NOMO-1 treated with DMSO at 0.1 percent for 48 hours (cell line): Measurements from ENCODE around the gene PYGM.

Experiments used
- DNase-seq: peaks from one replicate; lab custom pipeline; 2025; ENCODE audit not compliant: unreplicated experiment; lab: John Stamatoyannopoulos, UW

Gene PYGM

DNA sequence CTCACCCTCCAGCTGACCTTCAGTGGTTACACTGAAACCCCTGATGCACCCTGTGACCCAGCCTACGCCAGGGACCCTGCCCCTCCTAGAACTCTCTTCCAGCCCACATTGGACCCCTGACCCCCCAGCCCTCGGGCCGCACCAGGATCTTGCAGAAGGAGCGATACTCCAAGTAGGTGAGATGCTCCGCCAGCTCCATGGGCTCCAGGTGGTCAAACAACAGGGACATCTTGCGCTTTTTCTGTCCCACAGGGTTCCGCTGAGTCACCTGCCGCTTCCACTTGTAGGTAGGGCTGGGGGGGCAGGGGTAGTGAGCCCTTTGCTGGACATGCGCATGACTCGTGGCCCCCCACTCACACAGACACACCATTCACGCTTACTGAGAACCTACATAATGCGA is 19.9 kb downstream of the PYGM start:
- DNase-seq = no peak

DNA sequence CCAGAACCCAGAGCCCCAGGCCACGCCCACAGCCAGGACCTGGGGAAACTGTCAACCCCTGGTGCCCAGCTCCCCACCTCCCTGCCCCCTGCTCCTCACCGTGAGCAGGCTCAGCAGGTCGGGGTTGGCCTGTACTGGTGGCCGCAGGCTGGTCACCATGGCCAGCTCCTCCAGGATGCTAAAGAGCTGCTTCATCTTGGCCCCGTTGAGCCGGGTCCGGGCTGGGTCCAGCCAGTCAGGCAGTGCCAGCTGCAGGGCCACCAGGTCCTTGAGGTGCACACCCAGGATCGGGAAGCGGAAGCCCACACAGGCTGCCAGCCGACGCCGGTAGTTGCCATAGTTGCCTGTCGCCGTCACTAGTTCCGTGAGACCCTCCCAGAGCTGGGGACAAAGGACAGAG is 23.1 kb downstream of the PYGM start:
- DNase-seq = no peak

DNA sequence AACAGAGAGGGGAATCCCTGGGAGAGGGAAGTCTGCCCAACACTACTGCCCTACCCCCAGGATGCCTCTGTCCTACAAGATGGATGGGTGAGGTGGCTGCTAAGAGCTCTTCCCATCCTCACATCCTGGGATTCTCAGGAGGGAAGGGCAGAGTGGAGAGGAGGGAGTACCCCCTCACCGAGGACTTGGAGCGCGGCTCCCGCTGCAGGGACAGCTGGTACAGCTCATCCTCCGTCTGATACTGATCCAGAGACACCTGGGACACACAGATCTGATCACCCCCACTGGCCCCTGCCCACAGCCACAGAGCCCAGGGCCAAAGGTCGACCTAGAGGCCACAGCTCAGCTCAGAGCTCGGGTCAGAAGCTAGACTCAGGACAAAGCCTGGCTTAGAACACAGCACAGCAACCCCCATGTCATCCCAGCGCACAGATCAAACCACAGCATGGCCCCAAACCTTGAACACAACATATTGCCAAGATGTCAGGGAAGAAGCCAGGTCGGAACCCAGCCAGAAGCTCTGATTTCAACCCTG is 24.0 kb downstream of the PYGM start:
- DNase-seq = no peak

DNA sequence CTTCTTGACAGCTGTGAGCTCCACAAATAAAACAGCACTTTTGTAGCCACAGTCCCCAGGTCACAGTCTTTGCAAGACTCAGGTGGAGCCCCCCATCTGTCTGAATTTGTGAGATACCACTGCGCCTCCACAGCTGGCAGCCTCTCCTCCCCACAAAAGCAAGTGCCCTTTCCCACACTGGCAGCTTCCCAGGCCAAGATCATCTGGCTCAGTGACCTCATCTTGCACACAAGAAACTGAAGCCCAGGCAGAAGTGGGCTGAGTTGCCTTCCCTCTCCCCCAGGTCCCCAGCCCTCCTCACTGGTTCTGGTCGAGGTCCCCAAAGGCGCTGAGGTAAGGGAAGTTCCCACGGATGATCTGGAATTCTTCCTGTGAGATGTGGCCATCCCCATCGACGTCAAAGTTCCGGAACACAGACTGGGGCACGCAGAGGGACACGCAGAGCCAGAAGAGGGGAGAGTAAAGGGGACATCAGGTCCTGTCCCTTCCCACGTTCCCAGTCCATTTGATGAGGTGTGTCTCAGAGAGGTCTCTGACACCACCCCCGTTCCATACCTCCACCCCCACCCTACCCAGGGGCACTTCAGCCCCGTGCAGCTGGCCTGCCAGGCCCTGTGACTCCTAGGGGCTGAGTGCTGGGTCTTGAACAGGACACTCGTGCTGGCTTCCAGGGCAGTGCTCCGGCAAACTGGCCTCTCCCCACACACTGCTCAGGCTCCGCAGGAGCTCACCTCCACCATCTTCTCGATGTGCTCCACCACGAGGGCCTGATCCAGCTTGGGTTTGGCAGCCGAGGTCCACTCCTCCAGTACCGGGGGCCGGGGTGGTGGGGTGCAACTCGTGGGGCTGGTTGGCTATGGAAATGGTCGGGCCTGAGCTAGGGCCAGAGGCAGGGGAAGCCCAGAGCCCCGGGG is 24.7 kb downstream of the PYGM start:
- no peak for DNase-seq

DNA sequence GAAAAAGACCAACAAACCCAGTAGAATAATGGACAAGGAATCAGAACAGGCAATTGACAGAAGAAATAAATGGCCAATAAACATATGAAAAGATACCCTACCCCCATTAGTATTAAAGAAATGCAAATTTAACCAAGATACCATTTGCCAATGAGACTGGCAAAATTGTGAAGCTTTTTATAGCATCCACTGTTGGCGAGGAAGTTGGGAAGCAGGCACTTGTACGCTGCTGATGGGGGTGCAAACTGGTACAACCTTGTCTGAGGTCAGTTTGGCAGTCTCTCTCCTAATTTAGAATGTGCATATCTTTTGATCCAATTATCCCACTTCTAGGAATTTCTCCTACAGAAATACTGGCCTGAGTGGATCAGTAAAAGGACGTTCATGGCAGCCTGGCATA is 28.2 kb downstream of the PYGM start:
- DNase-seq = no peak

DNA sequence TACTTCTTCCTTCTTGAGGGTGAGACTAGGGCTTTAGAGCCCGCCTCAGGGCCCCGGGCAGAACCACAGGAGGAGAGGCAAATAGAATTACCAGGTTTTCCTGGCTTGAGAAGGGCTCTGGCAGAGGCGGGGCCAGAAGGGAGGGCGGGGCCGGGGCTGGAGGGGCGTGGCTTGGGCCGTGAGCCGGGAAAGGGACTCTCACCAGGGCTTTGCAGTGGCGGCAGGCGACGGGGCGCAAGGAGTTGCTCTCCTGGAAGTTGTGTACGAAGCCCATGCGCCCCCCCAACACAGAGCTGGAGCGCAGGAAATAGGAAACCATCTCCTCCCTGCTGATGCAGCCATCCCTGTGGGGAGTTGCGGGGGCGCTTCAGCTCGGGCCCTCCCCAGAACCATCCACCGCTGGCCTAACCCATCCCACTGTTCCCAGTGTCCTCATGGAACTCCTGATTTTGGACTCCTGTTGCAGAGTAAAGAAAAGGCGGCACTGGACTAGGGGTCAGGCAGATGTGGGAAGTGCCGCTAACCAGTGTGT is 29.9 kb downstream of the PYGM start:
- no peak for DNase-seq

DNA sequence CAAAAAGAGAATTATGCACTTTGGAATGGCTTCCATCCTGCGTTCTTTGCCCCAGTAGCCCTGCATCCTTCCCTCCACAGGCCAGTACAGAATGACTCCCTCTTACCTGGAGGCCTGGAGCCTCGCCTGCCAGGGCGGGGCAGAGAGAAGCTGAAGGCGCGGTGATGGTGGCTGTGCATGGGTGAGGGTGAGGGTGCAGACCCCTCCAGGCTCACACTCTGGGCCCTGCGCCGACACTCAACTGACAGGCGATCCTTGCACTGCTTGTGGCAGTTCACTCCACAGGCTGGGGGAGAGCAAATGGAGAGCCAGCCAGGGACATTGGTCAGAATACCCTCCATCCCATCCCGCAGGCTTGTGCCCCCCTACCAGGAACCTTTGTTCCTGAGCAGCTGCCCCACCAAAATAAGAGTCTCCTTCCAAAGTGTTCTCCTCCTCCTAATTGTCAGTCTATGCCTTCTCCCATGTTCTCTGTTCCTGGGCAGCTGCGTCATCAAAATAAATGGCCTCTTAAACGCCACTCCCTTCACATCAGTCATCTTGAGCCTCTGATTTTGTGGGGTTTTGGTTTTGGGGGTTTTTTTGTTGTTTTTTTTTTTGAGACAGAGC is 30.9 kb downstream of the PYGM start:
- no peak for DNase-seq

DNA sequence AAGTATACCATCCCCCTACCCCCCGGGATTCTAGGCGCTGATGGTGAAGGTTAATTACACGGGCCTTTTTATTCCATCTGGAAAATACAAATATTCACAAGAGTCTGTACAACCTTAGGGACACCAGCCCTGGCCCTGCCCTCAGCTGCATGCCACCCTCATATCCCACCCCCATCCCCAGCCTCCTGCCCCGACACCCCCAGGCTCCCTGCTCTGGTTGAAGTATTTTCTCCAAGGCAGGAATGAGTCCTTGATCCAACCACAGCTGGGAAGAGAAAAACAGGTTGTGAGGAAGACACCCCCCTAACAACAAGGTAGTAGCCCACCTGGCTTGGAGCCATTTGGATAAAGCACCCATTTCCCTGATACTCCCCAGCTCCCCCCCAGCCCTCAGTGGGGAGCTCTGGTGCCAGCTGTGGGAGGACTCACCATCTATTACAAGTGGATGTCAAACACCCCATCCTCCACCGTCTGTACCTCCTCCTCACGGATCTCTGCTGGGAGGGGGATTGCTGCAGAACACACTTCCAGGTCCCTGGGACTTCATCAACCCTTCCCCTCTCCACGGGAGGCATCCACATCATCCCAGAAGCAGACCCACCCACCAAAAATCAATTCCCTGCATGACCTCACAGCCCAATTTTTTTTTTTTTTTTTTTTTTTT is 32.8 kb downstream of the PYGM start:
- DNase-seq = no peak

DNA sequence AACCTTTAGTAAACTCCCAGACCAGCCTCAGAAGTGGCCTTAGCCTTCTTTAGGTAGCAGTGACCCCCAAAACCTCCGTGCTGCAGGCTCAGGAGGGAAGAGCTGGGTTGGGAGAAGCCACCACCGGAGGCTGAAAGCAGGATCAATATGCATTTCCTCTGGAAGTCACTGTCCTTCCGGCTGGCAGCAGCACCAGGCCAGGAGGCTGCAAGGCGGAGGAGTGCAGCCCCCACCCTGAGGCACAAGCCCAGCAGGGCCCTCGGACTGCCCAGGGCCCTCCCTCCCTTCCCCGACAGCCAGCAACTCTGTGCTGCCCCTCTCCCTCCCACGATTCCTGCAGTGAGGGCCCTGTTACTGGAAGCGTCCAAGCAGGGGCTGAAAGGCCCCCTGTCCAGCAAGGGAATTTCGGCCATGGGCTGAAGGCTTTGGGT is 33.5 kb downstream of the PYGM start:
- no peak for DNase-seq

DNA sequence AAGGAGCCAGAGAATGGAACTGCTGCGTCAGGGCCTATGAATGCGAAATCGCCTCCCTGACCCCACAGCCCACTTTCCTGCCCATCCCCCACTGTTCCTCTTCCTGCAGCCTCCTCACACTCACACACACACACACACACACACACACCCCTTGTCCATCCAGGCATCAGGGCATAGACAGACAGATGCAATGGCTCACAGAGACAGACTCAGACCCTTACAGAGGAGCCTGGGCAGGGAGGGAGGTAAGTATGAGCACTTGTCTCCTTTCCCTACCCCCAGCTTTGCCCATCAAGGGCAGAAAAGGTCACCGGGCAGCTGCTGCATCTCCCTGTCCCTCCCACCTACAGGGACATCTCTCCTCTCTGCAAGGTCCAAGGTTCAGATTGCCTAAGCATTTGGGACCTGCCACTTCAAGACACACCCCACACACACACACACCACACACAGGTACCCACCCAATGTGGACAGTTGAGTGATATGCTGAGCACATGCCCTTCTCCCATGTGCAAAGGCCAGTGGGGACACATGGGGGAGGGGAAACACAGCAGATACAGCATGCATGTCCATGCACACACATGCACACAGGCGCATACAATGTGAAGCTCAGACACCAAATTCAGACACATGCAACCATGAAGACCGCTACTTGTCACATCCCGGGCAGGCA is 34.8 kb downstream of the PYGM start:
- no peak for DNase-seq

DNA sequence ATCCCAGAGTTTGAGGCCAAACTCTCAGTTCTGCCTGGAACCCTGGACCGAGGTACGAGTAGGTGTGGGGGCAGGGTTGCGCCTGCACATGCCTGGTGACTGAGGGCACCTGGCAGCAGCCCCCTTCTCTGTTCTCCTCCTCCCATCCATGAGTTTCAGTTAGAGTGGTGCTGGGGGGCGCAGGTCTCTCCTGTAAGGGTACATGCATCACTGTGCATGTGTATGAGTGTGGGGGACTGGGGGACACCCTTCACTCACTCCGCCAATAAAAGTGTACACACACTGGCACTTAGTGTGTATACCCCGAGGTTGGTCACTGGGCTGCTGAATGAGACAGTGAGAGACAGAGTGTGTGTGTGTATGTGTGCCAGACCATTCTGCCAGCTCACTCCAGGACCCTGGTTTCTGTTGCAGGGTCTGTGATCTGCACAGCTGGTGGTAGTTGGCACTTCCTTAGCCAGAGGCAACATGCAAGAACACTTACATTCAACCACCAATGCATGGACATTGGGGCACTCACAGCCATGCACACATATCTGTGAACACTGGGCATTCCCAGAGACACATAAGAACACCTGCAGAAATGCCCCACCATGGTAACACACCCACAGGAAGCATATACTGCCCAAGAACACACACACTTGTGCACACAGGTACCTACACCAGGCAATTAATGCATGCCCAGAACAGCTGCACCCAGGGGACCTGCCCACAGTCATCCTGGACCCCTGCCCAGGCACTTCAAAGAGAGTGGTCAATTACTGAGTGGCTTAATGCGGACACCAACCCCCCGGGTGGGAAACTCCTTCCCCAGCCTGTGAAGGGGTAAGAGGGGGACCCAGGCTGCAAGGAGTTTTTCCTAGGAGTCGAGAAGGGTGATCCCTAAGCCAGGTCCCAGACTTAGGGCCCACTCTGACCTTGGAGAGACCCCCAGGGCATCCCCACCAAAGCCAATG is 35.6 kb downstream of the PYGM start:
- no peak for DNase-seq

DNA sequence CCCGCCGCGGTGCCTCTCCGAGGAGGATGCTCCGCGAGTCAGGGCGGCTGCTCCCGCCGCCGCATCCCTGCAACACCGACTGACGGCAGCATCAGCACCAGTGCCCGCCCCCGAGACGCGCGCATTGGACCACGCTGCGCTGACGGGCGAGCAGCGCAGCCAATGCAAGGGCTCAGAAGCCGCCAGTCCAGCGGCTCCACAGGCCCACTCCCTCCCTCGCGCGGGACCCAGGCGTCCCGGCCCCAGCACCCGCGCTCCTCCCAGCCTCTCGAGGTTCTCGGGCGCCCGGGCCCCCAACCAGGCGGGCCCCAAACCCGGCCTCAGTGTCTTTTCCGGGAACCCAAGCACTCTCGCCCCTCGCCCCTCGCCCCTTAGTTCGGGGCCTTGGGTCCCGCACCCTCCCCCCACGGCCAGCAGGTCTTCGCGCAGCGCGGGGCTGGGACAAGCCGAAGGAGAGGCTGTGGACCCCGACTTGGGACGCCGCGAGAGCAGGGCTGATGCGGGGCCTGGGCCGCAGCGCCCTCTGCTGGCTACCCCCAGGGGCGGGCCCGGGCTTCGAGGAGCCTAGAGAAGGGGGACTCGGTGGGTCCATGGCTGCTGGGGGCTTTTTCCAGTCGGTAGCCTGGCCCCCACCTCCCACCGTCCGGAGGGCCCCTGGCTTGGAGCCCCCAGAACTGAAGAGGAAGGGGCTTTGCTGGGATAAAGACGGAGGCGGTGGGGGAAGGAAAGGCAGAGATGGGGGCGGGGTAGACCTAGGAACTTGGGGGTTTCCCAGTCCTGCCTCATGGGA is 36.5 kb downstream of the PYGM start, which contains the start of gene NRXN2:
Gene NRXN2, minus strand, starts transcription at position 81 of the 790 bp plus-strand sequence. CDS start 9,498 bp downstream, outside the sequence.
- peak; percentile 46 for DNase-seq

DNA sequence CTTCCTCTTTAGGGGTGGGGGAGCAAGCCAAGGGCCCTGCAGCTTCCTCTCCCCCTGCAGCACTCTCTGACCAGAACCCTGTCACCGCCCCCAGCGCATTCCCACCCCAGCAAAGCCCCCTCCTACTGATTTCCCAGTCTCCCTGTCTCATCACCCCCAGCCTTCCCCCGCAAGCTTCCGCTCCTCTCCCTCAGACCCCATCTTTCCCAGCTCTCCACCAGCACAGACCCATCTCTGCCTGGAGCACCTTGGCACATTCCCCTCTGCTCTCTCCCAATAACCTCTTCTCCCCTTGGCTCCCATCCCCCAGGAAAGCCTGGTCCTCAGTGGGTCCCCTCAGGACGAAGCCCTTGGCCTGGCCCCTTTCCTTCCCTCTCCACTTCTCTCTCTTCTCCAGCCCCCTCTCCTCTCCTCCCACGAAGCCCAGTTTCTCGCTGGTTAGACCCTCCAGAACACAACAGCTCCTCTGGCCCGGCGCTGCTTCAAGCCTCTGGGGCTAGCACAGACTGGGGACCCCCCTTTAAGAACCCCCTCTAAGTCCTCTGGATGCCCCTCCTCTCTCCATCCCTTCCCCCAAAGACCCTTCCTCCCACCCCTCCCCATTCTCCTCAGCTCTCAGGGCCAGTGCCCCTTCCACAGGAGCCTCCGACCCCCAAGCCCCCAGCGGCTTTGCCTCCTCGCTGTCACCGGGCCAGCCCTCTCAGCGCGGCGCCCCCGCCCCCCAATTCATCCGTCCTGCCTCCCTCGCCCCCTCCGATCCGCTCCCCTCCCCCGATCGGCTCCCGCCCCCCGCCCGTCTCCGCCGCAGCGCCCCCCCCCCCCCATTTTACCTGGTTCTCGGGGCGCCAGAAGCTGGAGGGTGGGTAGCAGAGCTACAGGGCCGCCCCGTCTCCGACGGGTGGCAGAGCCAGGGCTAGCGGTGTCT is 37.4 kb downstream of the PYGM start:
- DNase-seq = no peak

DNA sequence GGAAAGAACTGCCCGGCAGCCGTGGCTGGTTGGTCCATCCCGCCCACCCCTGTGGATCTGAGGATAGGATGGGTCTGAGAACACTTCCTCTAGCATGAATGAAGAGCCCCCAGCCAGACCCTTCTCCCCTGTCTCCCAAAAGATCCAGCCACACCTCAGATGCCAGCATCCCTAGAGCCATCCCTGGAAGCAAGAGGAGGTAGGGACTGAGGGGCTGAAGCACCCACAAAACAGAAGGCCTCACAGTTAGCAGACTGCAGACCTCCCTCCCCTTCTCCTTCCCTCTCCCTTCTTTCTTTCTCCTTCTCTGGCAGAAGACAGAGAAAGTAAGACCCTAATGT is 38.4 kb downstream of the PYGM start:
- DNase-seq = no peak

DNA sequence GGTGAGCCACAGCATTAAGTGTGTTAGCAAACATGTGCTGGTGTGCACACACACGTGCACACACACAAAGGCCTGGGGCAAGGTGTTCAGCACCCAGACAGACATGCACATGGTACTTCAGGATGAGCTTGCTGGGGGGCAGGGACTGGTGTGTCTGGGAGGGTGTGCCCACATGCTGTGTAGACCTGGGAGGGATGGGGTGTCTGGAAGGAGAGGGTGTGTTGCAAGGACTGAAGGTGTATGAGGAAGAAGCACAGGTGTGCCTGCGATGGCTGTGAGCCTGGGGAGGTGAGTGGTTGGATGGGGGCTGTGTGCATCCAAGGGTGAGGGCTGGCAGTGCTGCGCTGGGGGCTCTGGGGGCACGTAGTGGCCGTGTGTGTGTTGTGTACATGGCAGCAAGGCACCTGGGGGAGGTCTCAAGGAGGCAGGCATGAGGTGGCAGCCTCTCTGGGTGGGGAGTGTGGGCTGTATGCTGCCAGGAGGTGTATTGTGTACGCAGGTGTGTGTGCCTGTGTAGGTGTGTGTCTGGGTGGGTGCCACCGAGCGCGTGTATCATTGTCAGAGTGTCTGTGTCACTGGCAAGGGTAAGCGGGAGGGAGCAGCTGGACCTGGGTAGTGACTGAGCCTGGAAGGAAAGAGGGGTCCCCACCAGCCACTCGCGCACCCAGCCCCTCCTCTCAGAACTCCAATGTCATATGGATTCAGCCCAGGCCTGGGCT is 39.0 kb downstream of the PYGM start:
- no peak for DNase-seq

DNA sequence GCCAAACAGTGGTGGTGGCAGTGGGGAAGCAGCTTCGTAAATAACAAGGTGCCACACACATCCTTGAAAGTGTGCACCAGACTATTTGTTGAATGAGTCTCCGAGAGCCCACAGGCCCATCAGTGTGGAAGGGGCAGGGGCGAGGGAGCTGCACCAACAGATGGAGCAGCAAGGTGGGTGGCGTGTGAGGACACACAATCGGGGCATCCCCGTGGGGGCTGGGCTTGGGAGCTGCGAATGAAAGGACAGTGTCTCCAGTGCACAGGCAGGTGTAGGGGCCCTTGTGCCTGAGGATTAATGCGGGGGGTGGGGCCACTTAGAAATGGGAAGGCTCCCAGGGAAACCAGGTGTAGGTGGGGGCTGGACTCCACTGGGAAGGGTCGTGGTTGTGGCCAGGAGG is 39.6 kb downstream of the PYGM start:
- no peak for DNase-seq

DNA sequence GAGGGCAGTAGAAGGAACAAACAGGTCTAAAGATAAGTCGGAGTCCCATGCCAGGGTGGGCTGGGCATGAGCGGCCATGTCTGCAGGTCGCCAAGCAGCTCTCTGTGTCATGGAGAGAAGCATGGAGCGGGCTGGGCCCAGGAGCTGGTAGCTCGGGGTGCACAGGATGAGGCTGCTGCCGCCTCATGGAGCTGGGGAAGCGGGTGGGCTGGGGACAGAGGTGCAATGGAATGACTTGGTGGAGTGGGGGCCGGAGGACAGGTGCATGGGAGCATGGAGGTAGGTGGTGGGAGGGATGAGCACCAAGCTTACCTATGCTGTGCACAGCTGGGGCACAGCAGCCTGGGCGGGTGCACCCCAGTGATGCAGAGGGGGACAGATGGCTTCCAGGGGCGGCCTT is 40.4 kb downstream of the PYGM start:
- DNase-seq = no peak
